Nephron progenitor cell (in vitro differentiated cells): ENCODE data around the gene SNAP29.

Experiments used
- DNase-seq: peaks from one replicate; pipeline ENCODE4 v3.0.0; 2021
- H3K27ac Mint-ChIP-seq: 2 replicates; pipeline ENCODE4 v1.8.0; 2021; ENCODE audit warnings: mild to moderate bottlenecking, moderate library complexity, mixed read lengths
- H3K27me3 Mint-ChIP-seq: 2 replicates; pipeline ENCODE4 v1.8.0; 2021; ENCODE audit warnings: mild to moderate bottlenecking, low read depth, mixed read lengths; ENCODE audit not compliant: poor library complexity
- H3K36me3 Mint-ChIP-seq: 2 replicates; pipeline ENCODE4 v1.8.0; 2021; ENCODE audit warnings: low read depth, mixed read lengths
- H3K4me1 Mint-ChIP-seq: 2 replicates; pipeline ENCODE4 v1.8.0; 2021; ENCODE audit warnings: mixed read lengths
- H3K4me3 Mint-ChIP-seq: 2 replicates; pipeline ENCODE4 v1.8.0; 2021; ENCODE audit warnings: mild to moderate bottlenecking, moderate library complexity, mixed read lengths
- H3K9me3 Mint-ChIP-seq: 2 replicates; pipeline ENCODE4 v1.8.0; 2021; ENCODE audit warnings: mild to moderate bottlenecking, moderate library complexity, mixed read lengths
- TF ChIP-seq, protein P1 (sequence below): fragments of 200-600 bp; sonication (generic); IDR thresholded peaks from 2 replicates; pipeline ENCODE4 v1.5.0; 2021; ENCODE audit warnings: antibody characterized with exemption

The SNAP29 gene

DNA sequence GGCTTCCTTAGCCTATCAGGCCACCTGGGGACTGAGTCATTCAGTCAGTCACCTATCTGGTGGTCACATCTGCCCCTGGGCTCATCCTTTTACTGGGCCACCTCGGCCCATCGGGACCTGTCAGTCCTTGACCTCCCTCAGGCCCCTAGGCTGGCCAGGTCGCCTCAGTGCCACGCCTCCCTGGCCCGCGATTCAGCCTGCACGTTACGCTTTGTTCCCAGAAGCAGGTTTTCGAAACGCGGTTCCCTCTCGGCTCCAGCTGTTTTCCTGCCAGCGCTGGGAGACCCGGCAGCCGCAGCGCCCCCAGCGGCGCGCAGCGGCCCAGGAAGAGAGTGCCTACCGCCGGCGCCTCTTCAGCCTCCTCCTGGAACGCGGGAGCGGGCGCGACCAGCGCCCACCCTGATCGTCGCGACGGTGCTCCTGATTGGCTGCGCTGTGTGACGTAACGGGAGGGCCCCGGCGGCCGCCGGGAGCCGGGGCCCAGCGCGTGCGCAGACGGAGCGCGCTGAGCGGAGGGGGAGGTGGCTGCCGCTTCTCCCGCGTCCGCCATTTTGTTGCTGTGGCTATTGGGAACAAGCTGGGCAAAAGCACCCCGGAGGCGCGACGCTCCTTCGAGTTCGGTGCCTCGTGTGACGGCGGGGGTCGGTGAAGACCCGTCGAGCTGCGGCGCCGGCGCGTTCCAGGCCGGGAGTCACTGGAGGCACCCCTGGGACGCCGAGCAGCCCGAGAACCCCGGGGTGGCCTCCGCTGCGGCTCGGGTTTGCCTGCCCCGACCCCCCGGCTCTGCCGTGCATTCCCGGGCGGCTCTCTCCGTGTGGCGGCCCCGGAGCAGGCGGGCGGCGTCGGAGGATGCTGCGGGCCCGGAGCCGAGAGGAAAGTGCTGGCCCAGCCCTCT lies 58.4 kb downstream of the SNAP29 start, which contains the start of gene CRKL:
TSS of gene CRKL (plus strand) at position 492 of the 895 bp plus-strand sequence. CDS start 528 bp downstream, outside the sequence.
- Mint-ChIP-seq H3K4me3 (peak within 1 kb of the TSS; percentile 99), H3K36me3 (peaks cover 12% of the 10 kb centered on the region), H3K9me3 (no peaks in the 10 kb centered on the region), H3K27me3 (peaks cover 12% of the 10 kb centered on the region), H3K27ac (peak within 1 kb of the TSS; percentile 98), H3K4me1 (peaks cover 45% of the 10 kb centered on the region)
- TF ChIP-seq, protein P1, sequence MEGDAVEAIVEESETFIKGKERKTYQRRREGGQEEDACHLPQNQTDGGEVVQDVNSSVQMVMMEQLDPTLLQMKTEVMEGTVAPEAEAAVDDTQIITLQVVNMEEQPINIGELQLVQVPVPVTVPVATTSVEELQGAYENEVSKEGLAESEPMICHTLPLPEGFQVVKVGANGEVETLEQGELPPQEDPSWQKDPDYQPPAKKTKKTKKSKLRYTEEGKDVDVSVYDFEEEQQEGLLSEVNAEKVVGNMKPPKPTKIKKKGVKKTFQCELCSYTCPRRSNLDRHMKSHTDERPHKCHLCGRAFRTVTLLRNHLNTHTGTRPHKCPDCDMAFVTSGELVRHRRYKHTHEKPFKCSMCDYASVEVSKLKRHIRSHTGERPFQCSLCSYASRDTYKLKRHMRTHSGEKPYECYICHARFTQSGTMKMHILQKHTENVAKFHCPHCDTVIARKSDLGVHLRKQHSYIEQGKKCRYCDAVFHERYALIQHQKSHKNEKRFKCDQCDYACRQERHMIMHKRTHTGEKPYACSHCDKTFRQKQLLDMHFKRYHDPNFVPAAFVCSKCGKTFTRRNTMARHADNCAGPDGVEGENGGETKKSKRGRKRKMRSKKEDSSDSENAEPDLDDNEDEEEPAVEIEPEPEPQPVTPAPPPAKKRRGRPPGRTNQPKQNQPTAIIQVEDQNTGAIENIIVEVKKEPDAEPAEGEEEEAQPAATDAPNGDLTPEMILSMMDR = peak; percentile 90
- peak; percentile 97 for DNase-seq

DNA sequence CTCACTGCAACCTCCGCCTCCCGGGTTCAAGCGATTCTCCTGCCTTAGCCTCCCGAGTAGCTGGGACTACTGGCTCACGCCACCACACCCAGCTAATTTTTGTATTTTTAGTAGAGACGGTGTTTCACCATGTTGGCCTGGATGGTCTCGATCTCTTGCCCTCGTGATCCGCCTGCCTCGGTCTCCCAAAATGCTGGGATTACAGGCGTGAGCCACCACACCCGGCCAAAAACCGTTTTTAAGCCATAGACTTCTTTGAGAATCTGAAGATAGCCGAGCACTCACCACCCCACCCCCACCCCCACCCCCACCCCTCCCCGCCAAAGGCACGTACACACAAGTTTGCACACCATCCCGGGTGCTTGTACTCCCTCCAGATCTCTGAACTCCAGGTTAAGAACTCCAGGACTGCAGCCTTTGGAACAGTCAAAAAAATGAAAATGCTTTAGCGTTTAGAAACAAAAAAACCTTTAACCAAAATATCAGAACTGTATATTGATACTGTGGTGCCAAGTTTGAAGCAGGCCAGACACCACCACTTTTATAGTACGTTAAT lies 59.9 kb downstream of the SNAP29 start:
- Mint-ChIP-seq H3K36me3 (peaks cover 17% of the 10 kb centered on the region), H3K27ac (peak overlapping the region; percentile 95)
- DNase-seq = no peak

GRCh38 chr22:20919718-20920117 lies 60.9 kb downstream of the SNAP29 start:
- Mint-ChIP-seq H3K36me3 (peaks cover 27% of the 10 kb centered on the region), H3K27me3 (peaks cover 7% of the 10 kb centered on the region), H3K27ac (peak overlapping the region; percentile 8), H3K4me1 (peaks cover 45% of the 10 kb centered on the region), H3K9me3 (no peaks in the 10 kb centered on the region), H3K4me3 (peak overlapping the region; percentile 99)
- no peak for DNase-seq
- TF ChIP-seq, protein P1 = no peak

More for the DNA sequence above, 59.9 kb downstream of the SNAP29 start:
- Mint-ChIP-seq H3K9me3 (no peaks in the 10 kb centered on the region), H3K27me3 (peaks cover 12% of the 10 kb centered on the region), H3K4me3 (peak overlapping the region; percentile 99), H3K4me1 (peaks cover 50% of the 10 kb centered on the region)
- TF ChIP-seq, protein P1 = no peak

- TF ChIP-seq, protein P1 = no peak
- peak overlapping the region; percentile 99 for H3K4me3 Mint-ChIP-seq
- peaks cover 37% of the 10 kb centered on the region for H3K36me3 Mint-ChIP-seq
- H3K4me1 Mint-ChIP-seq = peaks cover 46% of the 10 kb centered on the region
- H3K27me3 Mint-ChIP-seq = no peaks in the 10 kb centered on the region
- no peaks in the 10 kb centered on the region for H3K9me3 Mint-ChIP-seq
- DNase-seq = no peak
- H3K27ac Mint-ChIP-seq = peak overlapping the region; percentile 35
These were observed 62.0 kb downstream of the SNAP29 start for GRCh38 chr22:20920881-20921203.

DNA sequence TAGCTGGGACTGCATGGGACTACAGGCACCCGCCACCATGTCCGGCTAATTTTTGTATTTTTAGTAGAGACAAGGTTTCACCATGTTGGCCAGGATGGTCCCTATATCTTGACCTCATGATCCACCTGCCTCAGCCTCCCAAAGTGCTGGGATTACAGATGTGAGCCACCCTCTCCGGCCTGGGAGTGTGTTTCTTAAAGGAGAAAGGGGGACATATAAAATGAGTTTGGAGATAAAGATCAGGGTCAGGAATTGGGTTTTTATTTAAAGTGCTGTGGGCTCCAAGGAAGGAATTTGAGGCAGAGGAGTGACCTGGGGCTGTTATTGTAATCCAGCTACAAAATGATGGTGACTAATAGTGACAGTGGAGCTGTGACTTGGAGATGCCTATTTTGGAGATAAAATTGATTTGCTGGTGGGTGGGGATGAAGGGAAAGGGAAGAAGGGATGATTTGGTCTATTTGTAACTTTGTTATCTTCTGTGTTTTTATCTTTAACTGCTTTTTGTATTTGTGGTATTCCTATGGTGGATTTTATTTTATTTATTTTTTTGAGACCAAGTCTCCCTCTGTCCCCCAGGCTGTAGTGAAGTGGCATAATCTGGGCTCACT lies 63.4 kb downstream of the SNAP29 start:
- Mint-ChIP-seq H3K4me1 (peaks cover 46% of the 10 kb centered on the region), H3K9me3 (no peaks in the 10 kb centered on the region), H3K4me3 (peak overlapping the region; percentile 53), H3K27me3 (no peaks in the 10 kb centered on the region), H3K36me3 (peaks cover 46% of the 10 kb centered on the region), H3K27ac (peak overlapping the region; percentile 26)
- DNase-seq = no peak
- TF ChIP-seq, protein P1 = no peak
